Endothelial cell (in vitro differentiated cells): ENCODE data around the gene STAT5A. TPM values are rescaled to one million over a fixed set of nuclear protein-coding genes. Genes with fewer than 3 reads are reported as not detected.

Experiments used
- DNase-seq: peaks from one replicate; pipeline ENCODE4 v3.0.0; 2021; ENCODE audit warnings: low spot score
- H3K27ac Mint-ChIP-seq: one replicate; pipeline ENCODE4 v1.8.0; 2021; ENCODE audit warnings: mixed read lengths, inconsistent platforms; ENCODE audit not compliant: unreplicated experiment
- H3K27me3 Mint-ChIP-seq: one replicate; pipeline ENCODE4 v1.8.0; 2021; ENCODE audit warnings: mild to moderate bottlenecking, moderate library complexity, mixed read lengths, inconsistent platforms; ENCODE audit not compliant: unreplicated experiment
- H3K36me3 Mint-ChIP-seq: one replicate; pipeline ENCODE4 v1.8.0; 2021; ENCODE audit warnings: mild to moderate bottlenecking, low read depth, mixed read lengths, inconsistent platforms; ENCODE audit not compliant: unreplicated experiment
- H3K4me1 Mint-ChIP-seq: one replicate; pipeline ENCODE4 v1.8.0; 2021; ENCODE audit warnings: mild to moderate bottlenecking, mixed read lengths, inconsistent platforms; ENCODE audit not compliant: unreplicated experiment
- H3K4me3 Mint-ChIP-seq: one replicate; pipeline ENCODE4 v1.8.0; 2021; ENCODE audit warnings: mild to moderate bottlenecking, mixed read lengths, inconsistent platforms; ENCODE audit not compliant: unreplicated experiment
- H3K9me3 Mint-ChIP-seq: one replicate; pipeline ENCODE4 v1.8.0; 2021; ENCODE audit warnings: mixed read lengths, inconsistent platforms; ENCODE audit not compliant: unreplicated experiment
- total RNA-seq: library from RNA; stranded (reverse); fragmentation: NEBNext Ultra II Directional; extraction: Animal tissue kit (Norgen Biotek cat#: 25700); gene quantifications from one replicate; pipeline ENCODE4 v1.2.1, GENCODE V29; 2021; ENCODE audit not compliant: unreplicated experiment
- TF ChIP-seq, protein P1 (sequence below): fragments of 200-600 bp; sonication (generic); IDR thresholded peaks from one replicate; pipeline ENCODE4 v1.5.0; 2021; ENCODE audit warnings: antibody characterized with exemption; ENCODE audit not compliant: unreplicated experiment

Gene STAT5A
- total RNA-seq, 1 donor from 2014 or later = 67.2 TPM

GRCh38 chr17:42246515-42246914 lies 41.8 kb upstream of the STAT5A start:
- H3K4me3 Mint-ChIP-seq = no peak overlapping the region
- peaks cover 25% of the 10 kb centered on the region for H3K4me1 Mint-ChIP-seq
- no peaks in the 10 kb centered on the region for H3K9me3 Mint-ChIP-seq
- no peaks in the 10 kb centered on the region for H3K36me3 Mint-ChIP-seq
- DNase-seq = no peak
- no peak overlapping the region for H3K27ac Mint-ChIP-seq
- no peaks in the 10 kb centered on the region for H3K27me3 Mint-ChIP-seq
- TF ChIP-seq, protein P1, sequence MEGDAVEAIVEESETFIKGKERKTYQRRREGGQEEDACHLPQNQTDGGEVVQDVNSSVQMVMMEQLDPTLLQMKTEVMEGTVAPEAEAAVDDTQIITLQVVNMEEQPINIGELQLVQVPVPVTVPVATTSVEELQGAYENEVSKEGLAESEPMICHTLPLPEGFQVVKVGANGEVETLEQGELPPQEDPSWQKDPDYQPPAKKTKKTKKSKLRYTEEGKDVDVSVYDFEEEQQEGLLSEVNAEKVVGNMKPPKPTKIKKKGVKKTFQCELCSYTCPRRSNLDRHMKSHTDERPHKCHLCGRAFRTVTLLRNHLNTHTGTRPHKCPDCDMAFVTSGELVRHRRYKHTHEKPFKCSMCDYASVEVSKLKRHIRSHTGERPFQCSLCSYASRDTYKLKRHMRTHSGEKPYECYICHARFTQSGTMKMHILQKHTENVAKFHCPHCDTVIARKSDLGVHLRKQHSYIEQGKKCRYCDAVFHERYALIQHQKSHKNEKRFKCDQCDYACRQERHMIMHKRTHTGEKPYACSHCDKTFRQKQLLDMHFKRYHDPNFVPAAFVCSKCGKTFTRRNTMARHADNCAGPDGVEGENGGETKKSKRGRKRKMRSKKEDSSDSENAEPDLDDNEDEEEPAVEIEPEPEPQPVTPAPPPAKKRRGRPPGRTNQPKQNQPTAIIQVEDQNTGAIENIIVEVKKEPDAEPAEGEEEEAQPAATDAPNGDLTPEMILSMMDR = no peak

- no peak overlapping the region for H3K4me3 Mint-ChIP-seq
- H3K27ac Mint-ChIP-seq = no peak overlapping the region
- no peaks in the 10 kb centered on the region for H3K9me3 Mint-ChIP-seq
- H3K27me3 Mint-ChIP-seq = no peaks in the 10 kb centered on the region
- H3K36me3 Mint-ChIP-seq = no peaks in the 10 kb centered on the region
- TF ChIP-seq, protein P1 = no peak
- H3K4me1 Mint-ChIP-seq = peaks cover 25% of the 10 kb centered on the region
- DNase-seq = no peak
Measured at GRCh38 chr17:42247734-42248133, 40.6 kb upstream of the STAT5A start.

- Mint-ChIP-seq H3K4me1 (peaks cover 22% of the 10 kb centered on the region), H3K36me3 (no peaks in the 10 kb centered on the region), H3K4me3 (no peak overlapping the region), H3K27ac (peak overlapping the region; percentile 93), H3K9me3 (no peaks in the 10 kb centered on the region), H3K27me3 (no peaks in the 10 kb centered on the region)
- DNase-seq = peak; percentile 50
- TF ChIP-seq, protein P1 = no peak
Measured at GRCh38 chr17:42248351-42249179, 39.7 kb upstream of the STAT5A start.

GRCh38 chr17:42249681-42250446 lies 38.4 kb upstream of the STAT5A start:
- no peak for DNase-seq
- Mint-ChIP-seq H3K27ac (peak overlapping the region; percentile 12), H3K4me1 (peaks cover 19% of the 10 kb centered on the region), H3K9me3 (no peaks in the 10 kb centered on the region), H3K36me3 (no peaks in the 10 kb centered on the region), H3K4me3 (no peak overlapping the region), H3K27me3 (no peaks in the 10 kb centered on the region)
- TF ChIP-seq, protein P1 = no peak

GRCh38 chr17:42251115-42251514 lies 37.2 kb upstream of the STAT5A start:
- no peaks in the 10 kb centered on the region for H3K9me3 Mint-ChIP-seq
- TF ChIP-seq, protein P1 = peak; percentile 41
- no peaks in the 10 kb centered on the region for H3K36me3 Mint-ChIP-seq
- no peak overlapping the region for H3K27ac Mint-ChIP-seq
- H3K4me1 Mint-ChIP-seq = peaks cover 23% of the 10 kb centered on the region
- H3K27me3 Mint-ChIP-seq = no peaks in the 10 kb centered on the region
- no peak for DNase-seq
- H3K4me3 Mint-ChIP-seq = no peak overlapping the region
